HepG2 (cell line): Measurements from ENCODE around the gene HMHB1. TPM values are rescaled to one million over a fixed set of nuclear protein-coding genes. Genes with fewer than 3 reads are reported as not detected.

Experiments
- ATAC-seq: fragments of 200-7000 bp; cut with Tn5 transposase; 3 replicates; pipeline ENCODE4 v1.9.1; 2020; ENCODE audit warnings: mild to moderate bottlenecking, moderate library complexity
- BruUV-seq: library from RNA; stranded (reverse); fragments of 400-500 nt; replicated peaks from 2 replicates; lab custom pipeline; 2021; lab: Mats Ljungman, UMichigan
- CTCF ChIA-PET: fragments of 300-600 bp; formaldehyde crosslinking; extraction: SDS; loops from one replicate; lab custom pipeline; 2021; ENCODE audit warnings: low total read pairs, inconsistent platforms, low intra/inter-chr PET ratio; lab: Yijun Ruan, JAX
- POLR2A ChIA-PET: fragments of 350-600 bp; sonication (Branson Sonifier 250); formaldehyde crosslinking; loops from one replicate; lab custom pipeline; 2020; ENCODE audit warnings: antibody characterized with exemption, inconsistent platforms; lab: Yijun Ruan, JAX
- DNase-seq: peaks from one replicate; pipeline ENCODE4 v3.0.0-alpha.2; 2015; ENCODE audit warnings: low spot score
- FAIRE-seq: peaks from 3 replicates; lab custom pipeline; 2011; peaks lifted over from hg19 to GRCh38; lab: Jason Lieb, UNC
- H2AFZ ChIP-seq: one replicate; pipeline ENCODE4 v1.6.1; 2011; ENCODE audit warnings: low read length, inconsistent platforms
- H3K27ac ChIP-seq: fragments of 300-600 bp; 3 replicates; pipeline ENCODE4 v1.8.0; 2011; ENCODE audit warnings: mixed run types, mild to moderate bottlenecking, mixed read lengths, low read length, inconsistent platforms; ENCODE audit not compliant: insufficient read depth; ENCODE audit errors: extremely low read length
- H3K27me3 ChIP-seq, 2 experiments: fragments of 200-600 bp in 1 of 2; 2 replicates in 1 of 2; 3 replicates in 1 of 2; pipeline versions ENCODE4 v1.6.0 to v1.8.0; 2011; ENCODE audit warnings: low read length in 2 of 2, mild to moderate bottlenecking in 2 of 2, moderate library complexity in 2 of 2, inconsistent platforms in 1 of 2; ENCODE audit not compliant: insufficient read depth in 2 of 2, control insufficient read depth in 1 of 2
- H3K36me3 ChIP-seq, 2 experiments: fragments of 200-600 bp in 1 of 2; replicated peaks in 1 of 2; 2 replicates in 1 of 2; 3 replicates in 1 of 2; pipeline versions ENCODE4 v1.5.1 to v1.8.0; 2011; ENCODE audit warnings: low read length in 2 of 2, inconsistent platforms in 1 of 2; ENCODE audit not compliant: insufficient read depth in 2 of 2, control insufficient read depth in 1 of 2
- H3K4me1 ChIP-seq: 2 replicates; pipeline ENCODE4 v1.5.1; 2012; ENCODE audit warnings: low read length, inconsistent platforms; ENCODE audit not compliant: insufficient read depth
- H3K4me2 ChIP-seq: 2 replicates; pipeline ENCODE4 v1.6.0; 2011; ENCODE audit warnings: low read depth, low read length, inconsistent platforms
- H3K4me3 ChIP-seq, 3 experiments: fragments of 200-600 bp in 1 of 3; sonication (generic), shearing (Covaris generic) in 1 of 3; replicated peaks in 1 of 3; 2 replicates each; pipeline ENCODE4 v1.5.1; 2011 to 2016; ENCODE audit warnings: low read length in 3 of 3, inconsistent platforms in 2 of 3, low read depth in 2 of 3, mild to moderate bottlenecking in 2 of 3, control low read depth in 1 of 3, mixed read lengths in 1 of 3; ENCODE audit not compliant: insufficient read depth in 1 of 3
- H3K79me2 ChIP-seq: one replicate; pipeline ENCODE4 v1.6.1; 2011; ENCODE audit warnings: low read length, inconsistent platforms; ENCODE audit not compliant: insufficient read depth
- H3K9ac ChIP-seq: 2 replicates; pipeline ENCODE4 v1.6.0; 2011; ENCODE audit warnings: mild to moderate bottlenecking, low read depth, low read length, inconsistent platforms; ENCODE audit not compliant: insufficient read depth
- H3K9me3 ChIP-seq: 2 replicates; pipeline ENCODE4 v1.5.1; 2012; ENCODE audit warnings: mild to moderate bottlenecking, low read length
- H4K20me1 ChIP-seq: 2 replicates; pipeline ENCODE4 v1.6.0; 2011; ENCODE audit warnings: inconsistent platforms, mild to moderate bottlenecking, low read length, moderate library complexity; ENCODE audit not compliant: insufficient read depth
- GRHL1 ChIP-seq: sonication (generic); formaldehyde crosslinking; conservative IDR thresholded peaks from 2 replicates; pipeline ENCODE4 v1.8.0; 2022; ENCODE audit warnings: missing genetic modification reagents
- HMG20B ChIP-seq: conservative IDR thresholded peaks from 2 replicates; pipeline ENCODE4 v1.6.1; 2016; ENCODE audit warnings: missing genetic modification reagents, missing compliant biosample characterization
- RFXAP ChIP-seq: sonication (generic); formaldehyde crosslinking; IDR thresholded peaks from 2 replicates; pipeline ENCODE4 v1.4.0; 2020; ENCODE audit warnings: missing genetic modification reagents, borderline replicate concordance
- SALL2 ChIP-seq: sonication (generic); formaldehyde crosslinking; IDR thresholded peaks from 2 replicates; pipeline ENCODE4 v1.8.1; 2023; ENCODE audit warnings: mild to moderate bottlenecking, missing genetic modification reagents, inconsistent platforms
- SPEN ChIP-seq: sonication (generic); formaldehyde crosslinking; IDR thresholded peaks from 2 replicates; pipeline ENCODE4 v1.5.1; 2020; ENCODE audit warnings: low read depth, mild to moderate bottlenecking, missing genetic modification reagents
- YEATS4 ChIP-seq: sonication (generic); formaldehyde crosslinking; IDR thresholded peaks from 2 replicates; pipeline ENCODE4 v1.4.0; 2020; ENCODE audit warnings: missing genetic modification reagents, borderline replicate concordance
- ZBTB8A ChIP-seq: sonication (generic); formaldehyde crosslinking; IDR thresholded peaks from 2 replicates; pipeline ENCODE4 v1.4.0; 2020; ENCODE audit warnings: mild to moderate bottlenecking, low read depth, missing genetic modification reagents, borderline replicate concordance
- ZC3H4 ChIP-seq: sonication (generic); formaldehyde crosslinking; IDR thresholded peaks from 2 replicates; pipeline ENCODE4 v1.4.0; 2020; ENCODE audit warnings: missing genetic modification reagents, borderline replicate concordance
- ZNF253 ChIP-seq: sonication (generic); formaldehyde crosslinking; IDR thresholded peaks from 2 replicates; pipeline ENCODE4 v1.8.0; 2022; ENCODE audit warnings: mild to moderate bottlenecking, missing genetic modification reagents, borderline replicate concordance
- ZSCAN22 ChIP-seq: sonication (generic); formaldehyde crosslinking; IDR thresholded peaks from 2 replicates; pipeline ENCODE4 v1.4.0; 2020; ENCODE audit warnings: mild to moderate bottlenecking, missing genetic modification reagents
- WGBS: methylation state at CpG from one replicate; pipeline ENCODE4 v1.1.6; 2017; ENCODE audit warnings: low lambda C conversion rate; 5-methylcytosine and 5-hydroxymethylcytosine counted together
- in situ Hi-C: cut with HindIII; loops from 2 replicates; pipeline ENCODE4 v1.10.0; 2017; ENCODE audit warnings: low pct_unique_long_range_greater_than_20kb; ENCODE audit not compliant: extremely low pct_ligation_motif_present
- intact Hi-C: fragments of 100-400 bp; cut with micrococcal nuclease; formaldehyde crosslinking; loops from one replicate; pipeline ENCODE4 v1.10.0; 2022; ENCODE audit not compliant: unreplicated experiment
- polyA plus RNA-seq, 8 experiments: library from polyadenylated mRNA; depleted of rRNA in 3 of 8; stranded (reverse) in 7 of 8; unstranded in 1 of 8; fragments of >200 nt; fragmentation: Illumina TruSeq in 4 of 8; extraction: Trizol in 4 of 8; gene quantifications; 2 replicates each; pipeline versions ENCODE4 v1.2.1 to v1.2.3, GENCODE V29; 2011 to 2016; ENCODE audit warnings: low read depth in 4 of 8, missing spikeins in 1 of 8, mixed read lengths in 1 of 8; ENCODE audit not compliant: insufficient read depth in 1 of 8
- total RNA-seq, 5 experiments: library from RNA; depleted of rRNA; stranded (reverse); fragments of >200 nt; fragmentation: Illumina TruSeq; extraction: Trizol; gene quantifications; 2 replicates each; pipeline ENCODE4 v1.2.3, GENCODE V29; 2016; ENCODE audit warnings: low read depth in 1 of 5
- TF ChIP-seq, protein P1 (sequence below): fragments of 450-650 bp; IDR thresholded peaks from 2 replicates; pipeline ENCODE4 v1.6.1; 2017
- TF ChIP-seq, protein P2 (sequence below): sonication (generic); formaldehyde crosslinking; IDR thresholded peaks from 2 replicates; pipeline ENCODE4 v1.9.0; 2021; ENCODE audit warnings: missing genetic modification reagents, borderline replicate concordance

HMHB1 gene
- total and polyA plus RNA-seq, 2 of the 13 experiments (the other 11 are each of a cell fraction or from before 2014, with no cell fraction given), result not detected

GRCh38 chr5:143796125-143796524 lies 15.8 kb upstream of the HMHB1 start:
- Histone ChIP-seq H4K20me1 (no peaks in the 10 kb centered on the region), H2AFZ (no peak overlapping the region), H3K9ac (no peak overlapping the region), H3K27ac (no peak overlapping the region), H3K4me1 (no peaks in the 10 kb centered on the region), H3K79me2 (no peaks in the 10 kb centered on the region), H3K4me2 (no peak overlapping the region), H3K36me3 (no peaks in the 10 kb centered on the region), H3K27me3 (no peaks in the 10 kb centered on the region), H3K4me3 (no peak overlapping the region), H3K9me3 (no peaks in the 10 kb centered on the region)
- no peak for ATAC-seq
- ChIA-PET CTCF (no interaction called here), POLR2A (no interaction called here)
- intact Hi-C loops, result no loop called here
- BruUV-seq, result no TSS peak
- WGBS, result 5% methylated on average over 4 of the region's 4 CpGs
- TF ChIP-seq, protein P1, sequence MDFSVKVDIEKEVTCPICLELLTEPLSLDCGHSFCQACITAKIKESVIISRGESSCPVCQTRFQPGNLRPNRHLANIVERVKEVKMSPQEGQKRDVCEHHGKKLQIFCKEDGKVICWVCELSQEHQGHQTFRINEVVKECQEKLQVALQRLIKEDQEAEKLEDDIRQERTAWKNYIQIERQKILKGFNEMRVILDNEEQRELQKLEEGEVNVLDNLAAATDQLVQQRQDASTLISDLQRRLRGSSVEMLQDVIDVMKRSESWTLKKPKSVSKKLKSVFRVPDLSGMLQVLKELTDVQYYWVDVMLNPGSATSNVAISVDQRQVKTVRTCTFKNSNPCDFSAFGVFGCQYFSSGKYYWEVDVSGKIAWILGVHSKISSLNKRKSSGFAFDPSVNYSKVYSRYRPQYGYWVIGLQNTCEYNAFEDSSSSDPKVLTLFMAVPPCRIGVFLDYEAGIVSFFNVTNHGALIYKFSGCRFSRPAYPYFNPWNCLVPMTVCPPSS, result no peak
- TF ChIP-seq GRHL1 (CRISPR knock-in tag), result no peak
- TF ChIP-seq ZSCAN22, result no peak
- no peak for TF ChIP-seq ZNF253 (CRISPR knock-in tag)
- TF ChIP-seq, protein P2, sequence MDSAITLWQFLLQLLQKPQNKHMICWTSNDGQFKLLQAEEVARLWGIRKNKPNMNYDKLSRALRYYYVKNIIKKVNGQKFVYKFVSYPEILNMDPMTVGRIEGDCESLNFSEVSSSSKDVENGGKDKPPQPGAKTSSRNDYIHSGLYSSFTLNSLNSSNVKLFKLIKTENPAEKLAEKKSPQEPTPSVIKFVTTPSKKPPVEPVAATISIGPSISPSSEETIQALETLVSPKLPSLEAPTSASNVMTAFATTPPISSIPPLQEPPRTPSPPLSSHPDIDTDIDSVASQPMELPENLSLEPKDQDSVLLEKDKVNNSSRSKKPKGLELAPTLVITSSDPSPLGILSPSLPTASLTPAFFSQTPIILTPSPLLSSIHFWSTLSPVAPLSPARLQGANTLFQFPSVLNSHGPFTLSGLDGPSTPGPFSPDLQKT, result no peak
- TF ChIP-seq YEATS4 (CRISPR knock-in tag), result no peak
- no peak for TF ChIP-seq ZC3H4
- no peak for TF ChIP-seq SALL2 (CRISPR knock-in tag)
- TF ChIP-seq ZBTB8A, result no peak
- no peak for TF ChIP-seq RFXAP (CRISPR knock-in tag)
- no peak for TF ChIP-seq SPEN (CRISPR knock-in tag)
- no peak for TF ChIP-seq HMG20B
- in situ Hi-C loops, result no loop called here
- FAIRE-seq, result no peak
- no peak for DNase-seq
